ENCODE data around the gene RIMS3. TPM values are rescaled to one million over a fixed set of nuclear protein-coding genes. Genes with fewer than 3 reads are reported as not detected.

Gene RIMS3
- total RNA-seq, result 1 to 10 TPM; 2.7 to 9.9 (median 3.5) TPM

DNA sequence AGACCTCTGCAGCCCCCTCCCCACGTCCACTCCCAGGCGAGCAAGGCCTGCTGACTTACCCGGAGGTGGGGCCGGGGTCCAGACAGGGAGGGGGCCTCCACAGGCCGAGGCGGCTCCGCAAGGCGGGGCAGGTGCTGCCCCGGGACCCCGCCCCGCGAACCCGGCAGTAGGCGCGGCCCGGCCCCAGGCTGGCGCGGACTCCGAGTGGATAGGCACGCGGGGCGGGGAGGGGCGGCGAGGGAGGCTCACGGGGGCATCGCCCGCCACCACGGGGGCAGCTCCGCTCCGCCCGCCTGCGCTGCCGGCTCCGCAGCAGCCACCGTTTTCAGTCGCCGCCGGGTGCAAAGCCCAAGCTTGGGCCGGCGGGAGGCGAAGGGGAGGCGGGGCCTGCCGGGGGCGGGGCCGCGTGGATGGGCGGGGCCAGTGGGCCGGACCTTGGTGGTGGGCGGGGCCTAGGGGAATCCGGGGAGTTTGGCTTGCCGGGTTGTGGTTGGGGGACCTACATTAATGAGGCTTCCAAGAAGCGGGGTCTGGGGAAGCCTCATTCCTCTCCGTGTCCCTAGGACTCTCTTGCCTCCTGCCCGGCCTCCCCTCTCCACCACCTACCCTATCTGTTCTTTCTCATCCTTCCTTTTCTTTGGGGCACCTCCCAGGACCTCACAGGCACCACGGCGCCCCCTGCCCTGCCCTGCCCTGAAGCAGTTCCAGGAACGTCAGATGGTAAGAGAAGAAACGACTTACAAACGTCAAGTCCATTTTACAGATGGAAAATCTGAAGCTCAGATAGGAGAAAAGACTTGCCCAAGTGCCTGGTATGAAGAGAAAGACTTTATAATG is at the start of gene RIMS3:
Gene RIMS3 (minus strand): TSS at position 348 of the 837 bp plus-strand sequence. CDS start 23,757 bp downstream, outside the sequence.
- H3K4me1 ChIP-seq, result peaks cover 13 to 32% (median 22%) of the 10 kb centered on the region in 4 donors
- no peaks in the 10 kb centered on the region for H3K27me3 ChIP-seq
- TF ChIP-seq EP300 (IDR thresholded peaks at IDR 0.05) (no peak), POLR2AphosphoS5 (IDR thresholded peaks at IDR 0.05) (peak in 1 of 2 donors; percentile 26), CTCF (IDR thresholded peaks at IDR 0.05) (no peak), POLR2A (IDR thresholded peaks at IDR 0.05) (peak in 1 of 4 donors; percentile 23)
- no peaks in the 10 kb centered on the region for H3K9me3 ChIP-seq
- DNase-seq, result peak; percentile 83 to 98
- H3K27ac ChIP-seq, result peak within 1 kb of the TSS; percentile 24 to 83 (median 54)
- no peaks in the 10 kb centered on the region for H3K36me3 ChIP-seq
- peak; percentile 90 to 96 for ATAC-seq (ENCODE audit: low FRiP score in 2 of 2)
- 1 to 2% methylated on average over 10 to 40 of the region's 59 CpGs for WGBS, 2 donors
- H3K4me3 ChIP-seq, result peak within 1 kb of the TSS; percentile 55 to 94 (median 87)

- TF ChIP-seq EP300 (IDR thresholded peaks at IDR 0.05) (peak in 2 of 4 donors; percentile 32 to 47), POLR2A (IDR thresholded peaks at IDR 0.05) (no peak), POLR2AphosphoS5 (IDR thresholded peaks at IDR 0.05) (peak in 1 of 2 donors; percentile 52), CTCF (IDR thresholded peaks at IDR 0.05) (no peak)
- Histone ChIP-seq H3K4me3 (no peak overlapping the region), H3K4me1 (peaks cover 61 to 82% (median 72%) of the 10 kb centered on the region in 4 donors), H3K9me3 (no peaks in the 10 kb centered on the region), H3K27me3 (no peaks in the 10 kb centered on the region), H3K27ac (peak overlapping the region; percentile 63 to 88 (median 78)), H3K36me3 (no peaks in the 10 kb centered on the region)
- ATAC-seq (ENCODE audit: low FRiP score in 2 of 2), result peak in 1 of 2 donors; percentile 49
- no peak for DNase-seq
Measured at GRCh38 chr1:40712997-40713396, 47.5 kb upstream of the RIMS3 start.

DNA sequence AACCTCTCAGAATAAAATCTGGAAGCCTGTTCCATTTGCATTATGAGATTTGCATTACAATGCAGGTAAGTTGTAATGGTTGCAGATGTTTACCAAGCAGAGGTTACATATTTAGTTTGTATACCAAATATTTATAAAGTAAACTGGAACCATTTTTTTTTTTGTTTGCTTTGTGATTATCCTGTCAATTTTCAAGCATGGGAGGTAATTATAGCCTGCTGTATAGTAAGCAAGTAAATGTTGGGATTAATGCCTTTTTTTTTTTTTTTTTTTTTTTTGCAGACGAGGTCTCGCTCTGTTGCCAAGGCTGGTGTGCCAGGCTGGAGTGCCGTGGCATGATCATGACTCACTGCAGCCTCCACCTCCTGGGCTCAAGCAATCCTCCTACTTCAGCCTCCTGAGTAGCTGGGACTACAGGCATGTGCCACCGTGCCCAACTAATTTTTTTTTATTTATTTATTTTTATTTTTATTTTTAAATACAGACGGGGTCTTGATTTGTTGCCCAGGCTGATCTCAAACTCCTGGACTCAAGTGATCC is 47.0 kb upstream of the RIMS3 start:
- WGBS, 2 donors, result 53 to 57% methylated on average over 5 of the region's 5 CpGs
- DNase-seq (no peak), ATAC-seq (ENCODE audit: low FRiP score in 2 of 2) (no peak)
- no peak overlapping the region for H3K4me3 ChIP-seq
- peaks cover 61 to 77% (median 69%) of the 10 kb centered on the region in 4 donors for H3K4me1 ChIP-seq
- no peaks in the 10 kb centered on the region for H3K36me3 ChIP-seq
- H3K27me3 ChIP-seq, result no peaks in the 10 kb centered on the region
- peak overlapping the region; percentile 63 to 88 (median 78) for H3K27ac ChIP-seq
- H3K9me3 ChIP-seq, result no peaks in the 10 kb centered on the region
- TF ChIP-seq EP300 (IDR thresholded peaks at IDR 0.05), result no peak
- no peak for TF ChIP-seq POLR2A (IDR thresholded peaks at IDR 0.05)
- no peak for TF ChIP-seq CTCF (IDR thresholded peaks at IDR 0.05)
- TF ChIP-seq POLR2AphosphoS5 (IDR thresholded peaks at IDR 0.05), result no peak

DNA sequence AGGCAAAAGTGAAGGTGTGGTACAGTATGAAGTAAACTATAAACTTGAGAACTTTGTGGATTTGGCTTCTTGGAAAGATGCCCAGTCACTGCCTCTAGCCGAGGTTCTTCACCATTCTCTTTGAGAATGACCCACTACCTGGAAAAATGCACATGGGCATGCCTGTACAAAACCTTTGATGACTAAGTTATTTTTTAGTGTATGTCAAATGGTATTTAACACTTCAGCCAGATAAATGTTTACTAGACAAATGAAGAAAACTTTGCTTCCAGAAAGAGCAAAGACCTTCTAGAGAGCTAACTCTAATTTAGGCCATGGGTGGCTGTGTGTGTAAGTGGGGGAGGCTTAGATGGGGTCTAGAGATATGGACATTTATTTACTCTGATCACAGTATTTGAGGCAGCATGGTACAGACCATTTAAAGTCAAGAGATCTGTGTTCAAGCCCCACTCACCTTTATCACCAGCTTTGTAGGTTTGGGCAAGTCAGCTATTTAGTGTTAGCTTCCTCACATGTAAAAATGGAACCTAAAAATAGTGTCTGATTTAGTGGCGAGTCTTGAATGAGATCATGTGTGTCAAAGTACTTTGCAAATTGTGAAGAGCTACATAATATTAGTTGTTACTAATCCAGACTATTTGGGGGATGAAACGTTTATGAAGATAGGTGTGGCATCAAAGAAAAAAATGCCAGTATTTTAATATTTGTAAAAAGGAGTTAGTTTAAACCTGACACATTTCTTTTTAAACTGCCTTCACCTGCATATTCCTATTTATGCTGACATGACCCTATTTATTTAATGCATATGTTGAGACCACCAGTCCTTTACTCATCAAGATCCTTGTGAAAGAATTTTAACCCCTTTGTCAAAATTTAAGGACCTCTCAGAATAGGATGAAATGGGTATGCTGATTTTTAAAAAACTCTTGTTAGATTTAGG is 46.3 kb upstream of the RIMS3 start:
- Histone ChIP-seq H3K36me3 (no peaks in the 10 kb centered on the region), H3K9me3 (no peaks in the 10 kb centered on the region), H3K27me3 (no peaks in the 10 kb centered on the region), H3K27ac (peak overlapping the region; percentile 58 to 88 (median 74)), H3K4me1 (peaks cover 60 to 72% (median 65%) of the 10 kb centered on the region in 4 donors), H3K4me3 (peak overlapping the region in 1 of 4 donors; percentile 48)
- WGBS, 2 donors, result 5 to 11% methylated on average over 3 of the region's 3 CpGs
- ATAC-seq (ENCODE audit: low FRiP score in 2 of 2), result no peak
- DNase-seq, result no peak
- no peak for TF ChIP-seq EP300 (IDR thresholded peaks at IDR 0.05)
- TF ChIP-seq CTCF (IDR thresholded peaks at IDR 0.05), result no peak
- no peak for TF ChIP-seq POLR2A (IDR thresholded peaks at IDR 0.05)
- TF ChIP-seq POLR2AphosphoS5 (IDR thresholded peaks at IDR 0.05), result no peak
